PC-3 (cell line): Measurements from ENCODE around the gene UBXN10. TPM values are rescaled to one million over a fixed set of nuclear protein-coding genes. Genes with fewer than 3 reads are reported as not detected.

Source experiments
- ATAC-seq: fragments of 200-7000 bp; cut with Tn5 transposase; 2 replicates; pipeline ENCODE4 v1.9.1; 2020; ENCODE audit warnings: mild to moderate bottlenecking, moderate library complexity
- Bru-seq: library from RNA; stranded (reverse); fragments of 400-500 nt; gene quantifications from one replicate; lab custom pipeline; 2021; lab: Mats Ljungman, UMichigan
- BruChase-seq, 2 experiments: library from RNA; stranded (reverse); fragments of 400-500 nt; gene quantifications; one replicate each; lab custom pipeline; 2021; lab: Mats Ljungman, UMichigan
- BruUV-seq: library from RNA; stranded (reverse); fragments of 400-500 nt; replicated peaks from 2 replicates; lab custom pipeline; 2021; lab: Mats Ljungman, UMichigan
- CTCF ChIA-PET: fragments of 300-600 bp; sonication (Branson Sonifier 250); formaldehyde crosslinking; loops from one replicate; lab custom pipeline; 2022; ENCODE audit warnings: antibody characterized with exemption; lab: Charles Lee
- POLR2A ChIA-PET: fragments of 300-600 bp; sonication (Branson Sonifier 250); formaldehyde crosslinking; loops from one replicate; lab custom pipeline; 2022; ENCODE audit warnings: antibody characterized with exemption; ENCODE audit not compliant: unreplicated experiment; lab: Charles Lee
- DNase-seq: peaks from one replicate; pipeline ENCODE4 v3.0.0-alpha.2; 2015
- H2AFZ ChIP-seq: fragments of 300-600 bp; sonication (generic); 2 replicates; pipeline ENCODE4 v1.6.0; 2016; ENCODE audit warnings: antibody characterized with exemption, low read length
- H3F3A ChIP-seq: fragments of 300-600 bp; sonication (generic); one replicate; pipeline ENCODE4 v1.6.0; 2017; ENCODE audit warnings: antibody characterized with exemption, low read length, control low read depth, mild to moderate bottlenecking; ENCODE audit not compliant: unreplicated experiment
- H3K27ac ChIP-seq: fragments of 300-600 bp; sonication (generic); 2 replicates; pipeline ENCODE4 v1.5.1; 2016; ENCODE audit warnings: mild to moderate bottlenecking, low read length
- H3K27me3 ChIP-seq: fragments of 300-600 bp; sonication (generic); 2 replicates; pipeline ENCODE4 v1.6.1; 2016; ENCODE audit warnings: low read length, mixed read lengths
- H3K36me3 ChIP-seq: fragments of 300-600 bp; sonication (generic); 2 replicates; pipeline ENCODE4 v1.6.1; 2016; ENCODE audit warnings: low read depth, mixed run types, low read length, mixed read lengths
- H3K4me1 ChIP-seq: fragments of 300-600 bp; sonication (generic); 2 replicates; pipeline ENCODE4 v1.5.1; 2016; ENCODE audit warnings: low read length; ENCODE audit not compliant: insufficient read depth
- H3K4me2 ChIP-seq: fragments of 300-600 bp; sonication (generic); 2 replicates; pipeline ENCODE4 v1.6.0; 2016; ENCODE audit warnings: low read length
- H3K4me3 ChIP-seq: fragments of 300-600 bp; sonication (generic); 2 replicates; pipeline ENCODE4 v1.5.1; 2016; ENCODE audit warnings: mild to moderate bottlenecking, low read length, mixed read lengths
- H3K79me2 ChIP-seq: fragments of 300-600 bp; sonication (generic); 2 replicates; pipeline ENCODE4 v1.6.1; 2017; ENCODE audit warnings: low read length, mixed read lengths
- H3K9ac ChIP-seq: fragments of 300-600 bp; sonication (generic); 2 replicates; pipeline ENCODE4 v1.6.0; 2016; ENCODE audit warnings: mild to moderate bottlenecking, low read length
- H3K9me2 ChIP-seq: fragments of 300-600 bp; sonication (generic); replicated peaks from 2 replicates; pipeline ENCODE4 v1.6.1; 2016; ENCODE audit warnings: mixed run types, low read length, mixed read lengths
- H3K9me3 ChIP-seq: fragments of 300-600 bp; sonication (generic); 2 replicates; pipeline ENCODE4 v1.6.1; 2016; ENCODE audit warnings: low read length, mixed read lengths
- H4K20me1 ChIP-seq: fragments of 300-600 bp; sonication (generic); 2 replicates; pipeline ENCODE4 v1.6.1; 2016; ENCODE audit warnings: low read length, mixed read lengths
- EZH2 ChIP-seq: fragments of 300-600 bp; sonication (generic); IDR thresholded peaks from one replicate; pipeline ENCODE4 v1.6.1; 2017; ENCODE audit warnings: antibody characterized with exemption, mild to moderate bottlenecking, low read length; ENCODE audit not compliant: unreplicated experiment
- EZH2phosphoT487 ChIP-seq: fragments of 300-600 bp; sonication (generic); IDR thresholded peaks from 2 replicates; pipeline ENCODE4 v1.6.1; 2018; ENCODE audit warnings: mild to moderate bottlenecking, antibody characterized with exemption, low read length, borderline replicate concordance
- intact Hi-C: fragments of 100-400 bp; cut with micrococcal nuclease; formaldehyde crosslinking; loops from 2 replicates; pipeline ENCODE4 v1.9.0; 2023
- long read RNA-seq: library from polyadenylated mRNA; unstranded; transcript quantifications from one replicate; pipeline ENCODE4 v2.0.0, GENCODE V29; 2021; ENCODE audit not compliant: unreplicated experiment
- total RNA-seq: library from RNA; depleted of rRNA; stranded (reverse); fragments of >200 nt; gene quantifications from 2 replicates; pipeline ENCODE4 v1.2.3, GENCODE V29; 2014; rRNA removed
- TF ChIP-seq, protein P1 (sequence below): fragments of 300-600 bp; sonication (generic); conservative IDR thresholded peaks from 2 replicates; pipeline ENCODE4 v1.5.1; 2017; ENCODE audit warnings: antibody characterized with exemption, low read depth, mild to moderate bottlenecking, low read length

UBXN10 gene, protein sequence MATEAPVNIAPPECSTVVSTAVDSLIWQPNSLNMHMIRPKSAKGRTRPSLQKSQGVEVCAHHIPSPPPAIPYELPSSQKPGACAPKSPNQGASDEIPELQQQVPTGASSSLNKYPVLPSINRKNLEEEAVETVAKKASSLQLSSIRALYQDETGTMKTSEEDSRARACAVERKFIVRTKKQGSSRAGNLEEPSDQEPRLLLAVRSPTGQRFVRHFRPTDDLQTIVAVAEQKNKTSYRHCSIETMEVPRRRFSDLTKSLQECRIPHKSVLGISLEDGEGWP
- total RNA-seq (0.12 TPM in 1 of 2 replicates, not detected in the other), Bru-seq, nascent RNA (percentile 19 among the genes with signal in this experiment), BruChase-seq, experiment 1, labeled RNA remaining after a 6-hour chase (percentile 7 among the genes with signal in this experiment), BruChase-seq, experiment 2, labeled RNA remaining after a 2-hour chase (percentile 7 among the genes with signal in this experiment)
- long read RNA-seq = 0 reads

DNA sequence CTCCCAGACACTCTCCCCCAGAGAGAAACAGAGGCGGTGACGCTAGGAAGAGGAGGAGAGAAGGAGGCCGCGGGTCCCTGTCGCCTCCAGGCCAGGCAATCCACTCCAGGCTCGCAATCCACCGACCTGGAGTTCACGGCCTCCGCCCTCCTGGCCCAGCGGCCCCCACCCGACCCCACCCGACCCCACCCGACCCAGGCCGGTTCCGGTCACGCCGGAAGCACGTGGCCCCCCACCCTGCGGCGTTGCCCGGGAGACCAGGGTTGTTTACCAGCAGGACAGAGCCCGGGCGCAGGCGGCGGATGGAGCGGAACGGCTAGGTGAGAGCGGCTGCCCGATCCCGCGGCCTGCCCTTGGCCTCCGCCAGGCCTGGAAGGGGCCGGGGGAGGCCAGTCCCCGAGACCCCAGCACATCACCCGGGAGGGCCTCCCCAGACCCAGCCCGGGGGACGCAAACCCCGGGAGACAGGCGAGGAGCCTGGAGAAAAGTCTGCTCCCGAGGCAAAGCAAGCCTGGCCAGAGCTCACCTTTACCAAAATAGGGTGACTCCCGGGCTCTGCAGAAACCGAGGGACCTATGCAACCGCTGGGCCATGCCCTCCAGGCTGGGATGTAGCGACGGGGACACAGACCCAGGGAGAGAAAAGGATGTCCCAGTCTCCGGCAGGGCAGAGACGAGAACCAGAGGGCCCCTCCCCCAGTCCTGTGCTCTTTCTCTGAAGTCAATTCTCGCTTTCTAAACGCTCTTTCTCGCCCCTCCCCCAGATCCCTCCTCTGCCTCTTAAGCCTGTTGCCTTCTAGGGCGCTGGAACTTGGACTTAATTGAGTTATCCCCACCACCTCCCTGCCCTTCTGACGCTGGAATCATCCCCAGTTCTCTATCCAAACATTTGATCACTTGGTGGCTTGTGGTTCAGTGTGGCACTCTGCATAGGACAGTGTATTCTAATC, at the start of gene UBXN10, which contains the start of gene PLA2G2C:
Gene UBXN10 (plus strand): TSS at position 263 of the 949 bp plus-strand sequence. CDS start 4,466 bp downstream, outside the sequence.
Gene PLA2G2C (minus strand): TSS at position 685 of the 949 bp plus-strand sequence. CDS start 9,155 bp downstream, outside the sequence.
- Histone ChIP-seq H3K27me3 (no peaks in the 10 kb centered on the region), H4K20me1 (no peaks in the 10 kb centered on the region), H3K79me2 (no peaks in the 10 kb centered on the region), H3K9ac (no peak within 1 kb of the TSS), H2AFZ (no peak within 1 kb of the TSS), H3K27ac (no peak within 1 kb of the TSS), H3K4me3 (no peak within 1 kb of the TSS), H3K9me3 (no peaks in the 10 kb centered on the region), H3K4me2 (no peak within 1 kb of the TSS), H3K9me2 (no peaks in the 10 kb centered on the region), H3K4me1 (peaks cover 21% of the 10 kb centered on the region), H3K36me3 (no peaks in the 10 kb centered on the region), H3F3A (no peaks in the 10 kb centered on the region)
- ChIA-PET CTCF (no interaction called here), POLR2A (no interaction called here)
- TF ChIP-seq EZH2phosphoT487 (no peak), EZH2 (no peak)
- TF ChIP-seq, protein P1, sequence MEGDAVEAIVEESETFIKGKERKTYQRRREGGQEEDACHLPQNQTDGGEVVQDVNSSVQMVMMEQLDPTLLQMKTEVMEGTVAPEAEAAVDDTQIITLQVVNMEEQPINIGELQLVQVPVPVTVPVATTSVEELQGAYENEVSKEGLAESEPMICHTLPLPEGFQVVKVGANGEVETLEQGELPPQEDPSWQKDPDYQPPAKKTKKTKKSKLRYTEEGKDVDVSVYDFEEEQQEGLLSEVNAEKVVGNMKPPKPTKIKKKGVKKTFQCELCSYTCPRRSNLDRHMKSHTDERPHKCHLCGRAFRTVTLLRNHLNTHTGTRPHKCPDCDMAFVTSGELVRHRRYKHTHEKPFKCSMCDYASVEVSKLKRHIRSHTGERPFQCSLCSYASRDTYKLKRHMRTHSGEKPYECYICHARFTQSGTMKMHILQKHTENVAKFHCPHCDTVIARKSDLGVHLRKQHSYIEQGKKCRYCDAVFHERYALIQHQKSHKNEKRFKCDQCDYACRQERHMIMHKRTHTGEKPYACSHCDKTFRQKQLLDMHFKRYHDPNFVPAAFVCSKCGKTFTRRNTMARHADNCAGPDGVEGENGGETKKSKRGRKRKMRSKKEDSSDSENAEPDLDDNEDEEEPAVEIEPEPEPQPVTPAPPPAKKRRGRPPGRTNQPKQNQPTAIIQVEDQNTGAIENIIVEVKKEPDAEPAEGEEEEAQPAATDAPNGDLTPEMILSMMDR = no peak
- no peak for ATAC-seq
- BruUV-seq = no TSS peak
- intact Hi-C loops = no loop called here
- no peak for DNase-seq

DNA sequence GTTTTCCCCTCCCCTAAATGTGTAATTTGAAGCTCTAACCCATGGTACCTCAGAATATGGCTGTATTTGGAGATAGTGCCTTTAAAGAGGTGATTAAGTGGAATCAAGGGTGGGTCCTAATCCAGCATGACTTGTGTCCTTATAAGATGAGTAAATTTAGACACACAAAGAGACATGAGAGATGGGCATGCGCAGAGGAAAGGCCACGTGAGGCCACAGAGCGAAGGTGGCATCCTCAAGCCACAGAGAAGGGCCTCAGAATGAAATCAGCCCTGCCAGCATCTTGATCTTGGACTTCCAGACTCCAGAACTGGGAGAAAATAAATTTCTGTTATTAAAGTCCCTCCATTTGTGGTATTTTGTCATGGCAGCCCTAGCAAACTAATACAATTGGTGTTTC, 49.6 kb upstream of the UBXN10 start:
- no peaks in the 10 kb centered on the region for H3K36me3 ChIP-seq
- H3K4me2 ChIP-seq = 0 out of 2 replicates have a peak overlapping the region, but pooled peaks have one; percentile 19
- H3K9me2 ChIP-seq = no peaks in the 10 kb centered on the region
- no peaks in the 10 kb centered on the region for H3K79me2 ChIP-seq
- peaks cover 41% of the 10 kb centered on the region for H3K4me1 ChIP-seq
- intact Hi-C loops = no loop called here
- no peaks in the 10 kb centered on the region for H3F3A ChIP-seq
- H3K27me3 ChIP-seq = no peaks in the 10 kb centered on the region
- H3K27ac ChIP-seq = no peak overlapping the region
- H2AFZ ChIP-seq = no peak overlapping the region
- ATAC-seq (no peak), DNase-seq (no peak)
- no peak overlapping the region for H3K4me3 ChIP-seq
- POLR2A ChIA-PET = interaction anchor here (0.6 to 0.7 kb wide), 2 partner anchors 12 to 443 kb away, joined by 3 read pairs; no protein-coding TSS in a partner anchor
- BruUV-seq = no TSS peak
- no peak overlapping the region for H3K9ac ChIP-seq
- no peaks in the 10 kb centered on the region for H4K20me1 ChIP-seq
- no peaks in the 10 kb centered on the region for H3K9me3 ChIP-seq
- TF ChIP-seq EZH2phosphoT487 (no peak), EZH2 (no peak)
- TF ChIP-seq, protein P1 = no peak
- CTCF ChIA-PET = no interaction called here
